Neuronal stem cell (in vitro differentiated cells): Measurements from ENCODE around the gene VRK1.

ENCODE experiments used
- DNase-seq: peaks from one replicate; pipeline ENCODE4 v3.0.0-alpha.2; 2013; ENCODE audit warnings: low spot score
- H2AFZ ChIP-seq: one replicate; pipeline ENCODE4 v1.6.1; 2013; ENCODE audit warnings: mild to moderate bottlenecking, low read length, inconsistent platforms
- H2AK5ac ChIP-seq: 2 replicates; pipeline ENCODE4 v1.6.1; 2013; ENCODE audit warnings: low read depth, mild to moderate bottlenecking, inconsistent platforms, low read length, moderate library complexity, mixed read lengths
- H2BK120ac ChIP-seq: 2 replicates; pipeline ENCODE4 v1.6.1; 2013; ENCODE audit warnings: low read depth, mild to moderate bottlenecking, inconsistent platforms, low read length, moderate library complexity, mixed read lengths
- H2BK12ac ChIP-seq: one replicate; pipeline ENCODE4 v1.6.1; 2013; ENCODE audit warnings: low read length, inconsistent platforms
- H2BK15ac ChIP-seq: 2 replicates; pipeline ENCODE4 v1.6.1; 2013; ENCODE audit warnings: mild to moderate bottlenecking, low read length, inconsistent platforms, mixed read lengths
- H2BK5ac ChIP-seq: one replicate; pipeline ENCODE4 v1.6.1; 2013; ENCODE audit warnings: inconsistent platforms, mild to moderate bottlenecking, low read length, moderate library complexity
- H3K14ac ChIP-seq: one replicate; pipeline ENCODE4 v1.6.1; 2013; ENCODE audit warnings: low read length, inconsistent platforms
- H3K18ac ChIP-seq: 2 replicates; pipeline ENCODE4 v1.6.1; 2013; ENCODE audit warnings: low read length, inconsistent platforms
- H3K23ac ChIP-seq: 2 replicates; pipeline ENCODE4 v1.6.1; 2013; ENCODE audit warnings: low read depth, mild to moderate bottlenecking, mixed read lengths, low read length, inconsistent platforms; ENCODE audit not compliant: poor library complexity
- H3K27ac ChIP-seq: replicated peaks from 3 replicates; pipeline ENCODE4 v1.5.1; 2013; ENCODE audit warnings: low read length, inconsistent platforms
- H3K27me3 ChIP-seq, 3 experiments: 2 replicates each; pipeline ENCODE4 v1.6.1; 2013; ENCODE audit warnings: low read length in 3 of 3, mild to moderate bottlenecking in 2 of 3, inconsistent platforms in 1 of 3, low read depth in 1 of 3, mixed read lengths in 1 of 3, moderate library complexity in 1 of 3; ENCODE audit not compliant: control insufficient read depth in 3 of 3, insufficient read depth in 3 of 3
- H3K36me3 ChIP-seq, 2 donors: replicated peaks in 1 of 2; 2 replicates each; pipeline ENCODE4 v1.6.1; 2013; ENCODE audit warnings: low read length in 2 of 2; ENCODE audit not compliant: control insufficient read depth in 2 of 2, insufficient read depth in 2 of 2
- H3K4ac ChIP-seq: 2 replicates; pipeline ENCODE4 v1.6.1; 2013; ENCODE audit warnings: inconsistent platforms, mild to moderate bottlenecking, low read length, moderate library complexity
- H3K4me1 ChIP-seq, 2 donors: 1 replicate in 1 of 2; 2 replicates in 1 of 2; pipeline ENCODE4 v1.6.1; 2013; ENCODE audit warnings: low read length in 2 of 2, low read depth in 1 of 2; ENCODE audit not compliant: control insufficient read depth in 2 of 2, insufficient read depth in 1 of 2
- H3K4me2 ChIP-seq: one replicate; pipeline ENCODE4 v1.6.1; 2013; ENCODE audit warnings: mild to moderate bottlenecking, low read length, inconsistent platforms; ENCODE audit not compliant: insufficient read depth, poor library complexity, severe bottlenecking
- H3K4me3 ChIP-seq, 2 donors: 2 replicates each; pipeline ENCODE4 v1.5.1; 2013; ENCODE audit warnings: low read length in 2 of 2, mild to moderate bottlenecking in 2 of 2, inconsistent platforms in 1 of 2, moderate library complexity in 1 of 2
- H3K79me1 ChIP-seq: one replicate; pipeline ENCODE4 v1.6.1; 2013; ENCODE audit warnings: low read depth, mild to moderate bottlenecking, inconsistent platforms, low read length, moderate library complexity
- H3K9ac ChIP-seq: one replicate; pipeline ENCODE4 v1.6.1; 2013; ENCODE audit warnings: mild to moderate bottlenecking, low read depth, low read length, inconsistent platforms; ENCODE audit not compliant: poor library complexity
- H3K9me3 ChIP-seq, 2 donors: replicated peaks in 1 of 2; 2 replicates each; pipeline versions ENCODE3 to v1.6.1; 2013; ENCODE audit warnings: low read length in 2 of 2, mild to moderate bottlenecking in 2 of 2, inconsistent platforms in 1 of 2, low read depth in 1 of 2, mixed read lengths in 1 of 2, moderate library complexity in 1 of 2; ENCODE audit not compliant: control insufficient read depth in 2 of 2, insufficient read depth in 1 of 2
- H4K8ac ChIP-seq: one replicate; pipeline ENCODE4 v1.6.1; 2013; ENCODE audit warnings: low read depth, mild to moderate bottlenecking, inconsistent platforms, low read length, moderate library complexity
- H4K91ac ChIP-seq: one replicate; pipeline ENCODE4 v1.6.1; 2013; ENCODE audit warnings: low read length, low read depth, mild to moderate bottlenecking, inconsistent platforms; ENCODE audit not compliant: poor library complexity
- WGBS, 2 donors: extraction: QIAGEN DNeasy Blood & Tissue Kit; methylation state at CpG; one replicate each; pipeline ENCODE4 v1.1.7; 2013; ENCODE audit warnings: missing lambda C conversion rate in 2 of 2, mixed read lengths in 1 of 2; ENCODE audit not compliant: insufficient read length in 2 of 2, insufficient replicate concordance in 1 of 2; ENCODE audit errors: extremely low coverage in 2 of 2; 5-methylcytosine and 5-hydroxymethylcytosine counted together

Gene VRK1

GRCh38 chr14:96844857-96845570, 47.8 kb downstream of the VRK1 start:
- Histone ChIP-seq H3K4ac (no peak overlapping the region), H3K23ac (no peak overlapping the region), H3K14ac (no peak overlapping the region), H3K27ac (no peak overlapping the region), H4K91ac (no peak overlapping the region), H2AFZ (no peak overlapping the region), H2AK5ac (no peak overlapping the region), H3K9me3 (no peaks in the 10 kb centered on the region), H3K79me1 (no peaks in the 10 kb centered on the region), H3K4me2 (no peak overlapping the region), H3K18ac (no peak overlapping the region), H2BK12ac (no peak overlapping the region), H2BK5ac (no peak overlapping the region), H3K36me3 (peaks cover 7 to 82% of the 10 kb centered on the region in 2 donors), H2BK15ac (no peak overlapping the region), H3K4me3 (no peak overlapping the region), H2BK120ac (no peak overlapping the region), H3K9ac (no peak overlapping the region), H3K4me1 (peaks cover 0 to 4% of the 10 kb centered on the region in 2 donors), H4K8ac (no peak overlapping the region), H3K27me3 (no peaks in the 10 kb centered on the region)
- DNase-seq, result no peak
- no CpG with 5 or more reads among the region's 1 CpG for WGBS, 2 donors

DNA sequence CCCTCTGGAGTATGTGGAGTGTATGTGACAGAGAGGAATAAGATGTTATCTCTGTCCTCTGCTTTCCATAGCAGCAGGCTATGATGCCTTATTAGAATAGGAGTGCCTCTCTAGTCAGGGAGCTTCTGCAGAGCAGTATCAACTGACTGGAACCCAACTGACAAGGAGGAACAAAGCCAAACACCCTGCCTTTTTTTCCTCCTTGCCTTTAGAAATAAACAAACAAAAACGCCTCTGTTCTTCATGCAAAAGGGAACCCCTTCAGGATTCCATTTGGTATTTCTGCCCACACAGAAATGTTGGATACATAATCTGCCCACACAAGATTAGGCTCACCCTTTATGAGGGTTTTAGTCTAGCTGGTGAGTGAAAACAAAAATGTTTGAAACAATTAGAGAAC, 50.3 kb downstream of the VRK1 start:
- no peak for DNase-seq
- H3K4me1 ChIP-seq, result peaks cover 0 to 4% of the 10 kb centered on the region in 2 donors
- H3K4ac ChIP-seq, result no peak overlapping the region
- H4K8ac ChIP-seq, result no peak overlapping the region
- H3K23ac ChIP-seq, result no peak overlapping the region
- no peak overlapping the region for H2AK5ac ChIP-seq
- H3K9ac ChIP-seq, result no peak overlapping the region
- no peak overlapping the region for H2BK15ac ChIP-seq
- H3K14ac ChIP-seq, result no peak overlapping the region
- peaks cover 7 to 79% of the 10 kb centered on the region in 2 donors for H3K36me3 ChIP-seq
- no peak overlapping the region for H3K4me2 ChIP-seq
- H2AFZ ChIP-seq, result no peak overlapping the region
- H3K4me3 ChIP-seq, result no peak overlapping the region
- H4K91ac ChIP-seq, result no peak overlapping the region
- no peak overlapping the region for H3K27ac ChIP-seq
- H3K9me3 ChIP-seq, result no peaks in the 10 kb centered on the region
- no peak overlapping the region for H2BK120ac ChIP-seq
- H3K79me1 ChIP-seq, result no peaks in the 10 kb centered on the region
- H2BK5ac ChIP-seq, result no peak overlapping the region
- no peaks in the 10 kb centered on the region for H3K27me3 ChIP-seq
- no peak overlapping the region for H2BK12ac ChIP-seq
- no CpG with 5 or more reads among the region's 1 CpG for WGBS, 2 donors
- H3K18ac ChIP-seq, result no peak overlapping the region

- no peak for DNase-seq
- Histone ChIP-seq H3K4me2 (no peak overlapping the region), H3K4me1 (peaks cover 0 to 4% of the 10 kb centered on the region in 2 donors), H2BK5ac (no peak overlapping the region), H3K4me3 (no peak overlapping the region), H3K14ac (no peak overlapping the region), H2AFZ (no peak overlapping the region), H3K18ac (no peak overlapping the region), H3K79me1 (no peaks in the 10 kb centered on the region), H3K27ac (no peak overlapping the region), H3K23ac (no peak overlapping the region), H3K9ac (no peak overlapping the region), H2AK5ac (no peak overlapping the region), H4K91ac (no peak overlapping the region), H2BK15ac (no peak overlapping the region), H3K9me3 (no peaks in the 10 kb centered on the region), H2BK120ac (no peak overlapping the region), H3K27me3 (no peaks in the 10 kb centered on the region), H3K36me3 (peaks cover 7 to 79% of the 10 kb centered on the region in 2 donors), H4K8ac (no peak overlapping the region), H2BK12ac (no peak overlapping the region), H3K4ac (no peak overlapping the region)
- WGBS, 2 donors, result no CpG with 5 or more reads among the region's 4 CpGs
Measured at GRCh38 chr14:96848011-96848410, 50.8 kb downstream of the VRK1 start.

DNA sequence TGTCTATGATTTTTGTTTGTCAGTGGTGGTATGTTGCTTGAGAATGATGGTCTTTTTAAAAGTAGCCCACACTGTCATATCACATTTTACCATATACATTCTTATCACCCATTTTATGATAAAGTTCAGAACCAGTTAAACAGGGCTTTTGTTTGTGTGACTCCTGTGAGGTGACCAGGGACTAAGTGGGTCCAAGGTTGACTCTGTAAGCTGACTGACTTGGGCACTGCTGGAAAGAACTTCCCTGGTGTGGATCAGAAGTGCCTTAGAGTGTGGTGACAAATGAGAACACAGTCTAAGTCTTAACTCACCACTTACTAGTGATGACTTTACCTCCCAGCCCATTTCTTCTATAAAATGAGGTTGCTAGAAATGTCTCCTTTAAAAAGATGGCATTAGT, 52.6 kb downstream of the VRK1 start:
- H2BK12ac ChIP-seq, result no peak overlapping the region
- no peak overlapping the region for H2AFZ ChIP-seq

More for the DNA sequence above, 52.6 kb downstream of the VRK1 start:
- H3K36me3 ChIP-seq, result peaks cover 7 to 88% of the 10 kb centered on the region in 2 donors
- no peak for DNase-seq
- no peak overlapping the region for H2BK120ac ChIP-seq
- peaks cover 0 to 4% of the 10 kb centered on the region in 2 donors for H3K4me1 ChIP-seq
- H3K27me3 ChIP-seq, result no peaks in the 10 kb centered on the region
- H3K4me2 ChIP-seq, result no peak overlapping the region
- no peaks in the 10 kb centered on the region for H3K9me3 ChIP-seq
- no peak overlapping the region for H3K4me3 ChIP-seq
- H4K8ac ChIP-seq, result no peak overlapping the region
- no peak overlapping the region for H3K4ac ChIP-seq
- no peak overlapping the region for H2BK5ac ChIP-seq
- no peak overlapping the region for H2BK15ac ChIP-seq
- H3K27ac ChIP-seq, result no peak overlapping the region
- H2AK5ac ChIP-seq, result no peak overlapping the region
- no peak overlapping the region for H3K18ac ChIP-seq
- no peaks in the 10 kb centered on the region for H3K79me1 ChIP-seq
- H4K91ac ChIP-seq, result no peak overlapping the region
- H3K9ac ChIP-seq, result no peak overlapping the region
- no peak overlapping the region for H3K23ac ChIP-seq
- H3K14ac ChIP-seq, result no peak overlapping the region
